Measurements from ENCODE around the gene ABLIM1.

DNA sequence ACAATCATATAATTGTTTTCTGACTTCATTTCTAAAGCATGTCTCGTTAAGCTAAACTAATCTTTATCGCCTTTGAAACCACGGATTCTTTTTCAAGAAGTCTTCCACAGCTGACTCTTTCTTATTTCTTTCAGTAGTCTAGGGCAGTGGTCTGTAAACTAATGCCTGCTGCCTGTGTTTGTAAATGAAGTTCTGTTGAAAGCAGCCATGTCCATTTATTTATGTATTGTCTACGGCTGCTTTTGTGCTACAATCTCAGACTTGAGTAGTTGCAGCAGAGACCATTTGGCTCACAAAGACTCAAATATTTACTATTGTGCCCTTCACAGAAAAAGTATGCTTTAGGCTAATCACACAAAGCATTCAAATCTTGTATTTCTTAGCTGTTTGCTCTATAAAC, 20.3 kb upstream of the ABLIM1 start:
- TF ChIP-seq POLR2AphosphoS5 (IDR thresholded peaks at IDR 0.05) = no peak
- TF ChIP-seq, protein P1, sequence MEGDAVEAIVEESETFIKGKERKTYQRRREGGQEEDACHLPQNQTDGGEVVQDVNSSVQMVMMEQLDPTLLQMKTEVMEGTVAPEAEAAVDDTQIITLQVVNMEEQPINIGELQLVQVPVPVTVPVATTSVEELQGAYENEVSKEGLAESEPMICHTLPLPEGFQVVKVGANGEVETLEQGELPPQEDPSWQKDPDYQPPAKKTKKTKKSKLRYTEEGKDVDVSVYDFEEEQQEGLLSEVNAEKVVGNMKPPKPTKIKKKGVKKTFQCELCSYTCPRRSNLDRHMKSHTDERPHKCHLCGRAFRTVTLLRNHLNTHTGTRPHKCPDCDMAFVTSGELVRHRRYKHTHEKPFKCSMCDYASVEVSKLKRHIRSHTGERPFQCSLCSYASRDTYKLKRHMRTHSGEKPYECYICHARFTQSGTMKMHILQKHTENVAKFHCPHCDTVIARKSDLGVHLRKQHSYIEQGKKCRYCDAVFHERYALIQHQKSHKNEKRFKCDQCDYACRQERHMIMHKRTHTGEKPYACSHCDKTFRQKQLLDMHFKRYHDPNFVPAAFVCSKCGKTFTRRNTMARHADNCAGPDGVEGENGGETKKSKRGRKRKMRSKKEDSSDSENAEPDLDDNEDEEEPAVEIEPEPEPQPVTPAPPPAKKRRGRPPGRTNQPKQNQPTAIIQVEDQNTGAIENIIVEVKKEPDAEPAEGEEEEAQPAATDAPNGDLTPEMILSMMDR (IDR thresholded peaks at IDR 0.05) = no peak
- no peak for TF ChIP-seq POLR2A (IDR thresholded peaks at IDR 0.05)
